HepG2 (cell line): ENCODE results near the gene RAPGEF2. TPM values are rescaled to one million over a fixed set of nuclear protein-coding genes. Genes with fewer than 3 reads are reported as not detected.
A peak's percentile ranks its signal among the peaks of the same experiment; 100 is the strongest.

Source experiments
- ARID5B ChIP-seq: IDR thresholded peaks from 2 replicates; pipeline ENCODE4 v1.4.0; 2020; ENCODE audit warnings: mild to moderate bottlenecking, missing genetic modification reagents
- HDAC1 ChIP-seq: sonication (generic); formaldehyde crosslinking; IDR thresholded peaks from 2 replicates; pipeline ENCODE4 v1.5.1; 2020; ENCODE audit warnings: mild to moderate bottlenecking, missing genetic modification reagents
- KDM3A ChIP-seq: IDR thresholded peaks from 2 replicates; pipeline ENCODE4 v1.6.1; 2018; ENCODE audit warnings: low read depth, missing compliant biosample characterization
- KDM5B ChIP-seq: sonication (generic); formaldehyde crosslinking; IDR thresholded peaks from 2 replicates; pipeline ENCODE4 v1.4.0; 2020; ENCODE audit warnings: missing genetic modification reagents, mild to moderate bottlenecking, borderline replicate concordance
- MNT ChIP-seq: fragments of 450-650 bp; IDR thresholded peaks from 2 replicates; pipeline ENCODE4 v1.6.1; 2016
- PATZ1 ChIP-seq: sonication (generic); formaldehyde crosslinking; IDR thresholded peaks from 2 replicates; pipeline ENCODE4 v1.4.0; 2020; ENCODE audit warnings: missing genetic modification reagents
- SOX6 ChIP-seq, 2 experiments: fragments of 450-650 bp in 1 of 2; sonication (generic) in 1 of 2; formaldehyde crosslinking in 1 of 2; IDR thresholded peaks; 2 replicates each; pipeline versions ENCODE4 v1.4.0 to v1.6.1; 2017 to 2020; ENCODE audit warnings: antibody characterized with exemption in 1 of 2, mild to moderate bottlenecking in 1 of 2, missing genetic modification reagents in 1 of 2
- UBTF ChIP-seq: sonication (generic); formaldehyde crosslinking; IDR thresholded peaks from 2 replicates; pipeline ENCODE4 v1.4.0; 2020; ENCODE audit warnings: mild to moderate bottlenecking, missing genetic modification reagents
- ZFX ChIP-seq: sonication (generic); formaldehyde crosslinking; IDR thresholded peaks from 2 replicates; pipeline ENCODE4 v1.4.0; 2020; ENCODE audit warnings: mild to moderate bottlenecking, low read depth, missing genetic modification reagents, moderate library complexity
- ZMAT3 ChIP-seq: sonication (generic); formaldehyde crosslinking; conservative IDR thresholded peaks from 2 replicates; pipeline ENCODE4 v1.7.0; 2021; ENCODE audit warnings: missing genetic modification reagents
- ZNF280B ChIP-seq: sonication (generic); formaldehyde crosslinking; IDR thresholded peaks from 2 replicates; pipeline ENCODE4 v1.5.0; 2020; ENCODE audit warnings: missing genetic modification reagents, mild to moderate bottlenecking, borderline replicate concordance
- ZNF331 ChIP-seq: sonication (generic); formaldehyde crosslinking; IDR thresholded peaks from 2 replicates; pipeline ENCODE4 v1.4.0; 2020; ENCODE audit warnings: missing genetic modification reagents
- ZNF782 ChIP-seq: sonication (generic); formaldehyde crosslinking; IDR thresholded peaks from 2 replicates; pipeline ENCODE4 v1.4.0; 2020; ENCODE audit warnings: missing genetic modification reagents, mild to moderate bottlenecking, borderline replicate concordance
- ZSCAN21 ChIP-seq: sonication (generic); formaldehyde crosslinking; IDR thresholded peaks from 2 replicates; pipeline ENCODE4 v1.8.0; 2022; ENCODE audit warnings: mild to moderate bottlenecking, missing genetic modification reagents, moderate library complexity, borderline replicate concordance
- ZSCAN9 ChIP-seq: IDR thresholded peaks from 2 replicates; pipeline ENCODE4 v1.6.1; 2016; ENCODE audit warnings: borderline replicate concordance
- polyA plus RNA-seq, 8 experiments: library from polyadenylated mRNA; depleted of rRNA in 3 of 8; stranded (reverse) in 7 of 8; unstranded in 1 of 8; fragments of >200 nt; fragmentation: Illumina TruSeq in 4 of 8; extraction: Trizol in 4 of 8; gene quantifications; 2 replicates each; pipeline versions ENCODE4 v1.2.1 to v1.2.3, GENCODE V29; 2011 to 2016; ENCODE audit warnings: low read depth in 4 of 8, missing spikeins in 1 of 8, mixed read lengths in 1 of 8; ENCODE audit not compliant: insufficient read depth in 1 of 8
- total RNA-seq, 5 experiments: library from RNA; depleted of rRNA; stranded (reverse); fragments of >200 nt; fragmentation: Illumina TruSeq; extraction: Trizol; gene quantifications; 2 replicates each; pipeline ENCODE4 v1.2.3, GENCODE V29; 2016; ENCODE audit warnings: low read depth in 1 of 5

Gene RAPGEF2
- total and polyA plus RNA-seq, 2 of the 13 experiments (the other 11 are each of a cell fraction or from before 2014, with no cell fraction given), result 19.2 to 23.0 TPM

GRCh38 chr4:159103384-159103990, 608 bp downstream of the RAPGEF2 start (continued):
- TF ChIP-seq ZSCAN21 (0 out of 2 replicates have a peak, but pooled peaks have one; percentile 48), ZNF280B (CRISPR knock-in tag) (0 out of 2 replicates have a peak, but pooled peaks have one; percentile 22), KDM5B (0 out of 2 replicates have a peak, but pooled peaks have one; percentile 41), ZMAT3 (CRISPR knock-in tag) (0 out of 2 replicates have a peak, but pooled peaks have one; percentile 30), ZFX (CRISPR knock-in tag) (peak; percentile 63), UBTF (peak; percentile 63; the same call in 1 of the 2 replicates), ZNF782 (CRISPR knock-in tag) (0 out of 2 replicates have a peak, but pooled peaks have one; percentile 38), ZNF331 (CRISPR knock-in tag) (no peak), PATZ1 (CRISPR knock-in tag) (peak; percentile 7; the same call in 1 of the 2 replicates), KDM3A (CRISPR knock-in tag) (no peak), ARID5B (no peak), MNT (no peak), HDAC1 (CRISPR knock-in tag) (peak; percentile 63; the same call in 1 of the 2 replicates), SOX6 (IDR thresholded peaks at IDR 0.05) (no peak), SOX6 (CRISPR knock-in tag; IDR thresholded peaks at IDR 0.05) (0 out of 2 replicates have a peak, but pooled peaks have one; percentile 14), ZSCAN9 (CRISPR knock-in tag) (no peak)
